ENCODE results near the gene EFHC1. TPM values are rescaled to one million over a fixed set of nuclear protein-coding genes. Genes with fewer than 3 reads are reported as not detected.

Gene EFHC1
- total and polyA plus RNA-seq, 2 experiments from 2014 or later: 24.3 to 28.0 TPM

GRCh38 chr6:52548353-52548713 lies 128.2 kb downstream of the EFHC1 start:
- H3K4me1 Mint-ChIP-seq: peaks cover 66% of the 10 kb centered on the region
- Histone ChIP-seq H4K20me1 (replicated peaks; ENCODE audit: insufficient read depth) (peaks cover 3% of the 10 kb centered on the region; the same call in 1 of the 2 replicates), H3K4me2 (no peak overlapping the region), H3K27me3 (ENCODE audit: insufficient read depth) (no peaks in the 10 kb centered on the region), H3K4me3 (no peak overlapping the region), H3K4me1 (ENCODE audit: insufficient read depth) (peaks cover 41% of the 10 kb centered on the region), H3K79me2 (replicated peaks; ENCODE audit: insufficient read depth) (peaks cover 58% of the 10 kb centered on the region), H3K9me2 (ENCODE audit: insufficient read depth) (peaks cover 5% of the 10 kb centered on the region), H3F3A (replicated peaks; ENCODE audit: low read depth) (0 out of 2 replicates have a peak, but pooled peaks cover 11% of the 10 kb centered on the region), H3K27ac (ENCODE audit: low read depth) (no peak overlapping the region), H2AFZ (no peak overlapping the region), H3K36me3 (ENCODE audit: insufficient read depth) (no peaks in the 10 kb centered on the region)
- no peaks in the 10 kb centered on the region for H3K36me3 Mint-ChIP-seq (ENCODE audit: low read depth)
- H3K27ac Mint-ChIP-seq: no peak overlapping the region
- peaks cover 7% of the 10 kb centered on the region for H3K27me3 Mint-ChIP-seq (ENCODE audit: insufficient read depth, low read depth, poor library complexity)
- H3K4me3 Mint-ChIP-seq: no peak overlapping the region
- no peak for DNase-seq (ENCODE audit: low spot score)
- no peak for ATAC-seq
- no peak for TF ChIP-seq ZNF331 (CRISPR knock-in tag; IDR thresholded peaks at IDR 0.05; ENCODE audit: low read depth)
- TF ChIP-seq ZNF462 (CRISPR knock-in tag; IDR thresholded peaks at IDR 0.05): no peak
- TF ChIP-seq EZH2 (IDR thresholded peaks at IDR 0.05; ENCODE audit: low read depth, unreplicated experiment): no peak
- TF ChIP-seq REST (IDR thresholded peaks at IDR 0.05; ENCODE audit: unreplicated experiment): no peak
- no peak for TF ChIP-seq ETS1 (IDR thresholded peaks at IDR 0.05)
- no peak for TF ChIP-seq CTCF (conservative IDR thresholded peaks at IDR 0.05; ENCODE audit: low read depth in 2 of 2)
- TF ChIP-seq ZNF114 (CRISPR knock-in tag; IDR thresholded peaks at IDR 0.05): no peak
- TF ChIP-seq NANOG (IDR thresholded peaks at IDR 0.05; ENCODE audit: borderline replicate concordance): no peak
- no peak for TF ChIP-seq STAT1 (IDR thresholded peaks at IDR 0.05; ENCODE audit: unreplicated experiment)
- no peak for TF ChIP-seq CREB1 (CRISPR knock-in tag; IDR thresholded peaks at IDR 0.05; ENCODE audit: low read depth)
- TF ChIP-seq JUNB (IDR thresholded peaks at IDR 0.05; ENCODE audit: unreplicated experiment): no peak
- no peak for TF ChIP-seq POLR2AphosphoS5 (IDR thresholded peaks at IDR 0.05; ENCODE audit: low read depth)
- TF ChIP-seq EZH2phosphoT487 (IDR thresholded peaks at IDR 0.05; ENCODE audit: unreplicated experiment): no peak
- no peaks in the 10 kb centered on the region for H3K9me3 Mint-ChIP-seq

All from GM23338 (cell line).